ENCODE results near the gene PROX2.

The PROX2 gene

DNA sequence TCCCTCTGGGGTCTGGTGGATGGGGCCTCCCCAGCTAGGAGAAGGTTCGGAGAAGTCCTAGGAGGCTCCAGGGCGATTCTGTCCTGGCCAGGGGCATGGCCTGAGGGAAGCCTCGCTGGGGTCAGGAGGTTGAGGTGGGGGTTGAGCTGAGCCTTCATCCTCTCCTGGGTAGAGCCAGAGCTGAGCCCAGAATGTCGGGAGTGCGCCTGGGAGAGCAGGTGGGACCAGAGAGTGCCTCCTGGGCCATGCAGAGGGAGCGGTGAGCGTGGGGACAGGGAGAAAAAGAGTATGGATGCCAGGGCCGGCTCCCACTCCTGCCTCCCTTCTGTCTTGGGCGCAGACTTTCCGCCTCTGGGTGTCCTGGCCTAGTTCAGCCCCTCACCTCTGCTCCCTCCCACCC is 34.0 kb upstream of the PROX2 start:
- no peak for DNase-seq (ENCODE audit: low read depth)

DNA sequence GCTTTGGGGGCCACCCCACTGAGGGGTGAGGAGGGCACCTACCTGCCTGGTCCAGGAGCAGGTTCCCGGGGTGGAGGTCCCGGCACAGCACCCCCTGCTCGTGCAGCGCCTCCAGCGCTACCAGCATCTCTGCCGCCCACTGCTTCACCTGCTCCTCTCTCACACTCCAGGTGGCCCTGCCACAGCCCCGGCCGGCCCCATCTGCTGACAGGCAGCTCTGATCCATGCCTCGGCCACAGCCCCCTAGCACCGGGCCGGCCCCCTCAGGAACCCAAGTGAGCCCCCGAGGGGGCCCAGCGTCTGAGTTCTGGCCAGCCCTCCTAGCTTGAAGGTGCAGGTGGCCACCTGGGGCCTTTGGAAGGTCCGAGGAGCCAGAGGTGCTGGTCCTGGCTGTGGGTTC is 33.6 kb upstream of the PROX2 start:
- TF ChIP-seq, protein P1, sequence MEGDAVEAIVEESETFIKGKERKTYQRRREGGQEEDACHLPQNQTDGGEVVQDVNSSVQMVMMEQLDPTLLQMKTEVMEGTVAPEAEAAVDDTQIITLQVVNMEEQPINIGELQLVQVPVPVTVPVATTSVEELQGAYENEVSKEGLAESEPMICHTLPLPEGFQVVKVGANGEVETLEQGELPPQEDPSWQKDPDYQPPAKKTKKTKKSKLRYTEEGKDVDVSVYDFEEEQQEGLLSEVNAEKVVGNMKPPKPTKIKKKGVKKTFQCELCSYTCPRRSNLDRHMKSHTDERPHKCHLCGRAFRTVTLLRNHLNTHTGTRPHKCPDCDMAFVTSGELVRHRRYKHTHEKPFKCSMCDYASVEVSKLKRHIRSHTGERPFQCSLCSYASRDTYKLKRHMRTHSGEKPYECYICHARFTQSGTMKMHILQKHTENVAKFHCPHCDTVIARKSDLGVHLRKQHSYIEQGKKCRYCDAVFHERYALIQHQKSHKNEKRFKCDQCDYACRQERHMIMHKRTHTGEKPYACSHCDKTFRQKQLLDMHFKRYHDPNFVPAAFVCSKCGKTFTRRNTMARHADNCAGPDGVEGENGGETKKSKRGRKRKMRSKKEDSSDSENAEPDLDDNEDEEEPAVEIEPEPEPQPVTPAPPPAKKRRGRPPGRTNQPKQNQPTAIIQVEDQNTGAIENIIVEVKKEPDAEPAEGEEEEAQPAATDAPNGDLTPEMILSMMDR (conservative IDR thresholded peaks at IDR 0.05; ENCODE audit: low read depth, low read length): no peak
- no peak for DNase-seq (ENCODE audit: low read depth)

More for the DNA sequence above, 34.0 kb upstream of the PROX2 start:
- H3K4me3 ChIP-seq (ENCODE audit: low read length): no peak overlapping the region
- TF ChIP-seq, protein P1 (conservative IDR thresholded peaks at IDR 0.05; ENCODE audit: low read depth, low read length): no peak

DNA sequence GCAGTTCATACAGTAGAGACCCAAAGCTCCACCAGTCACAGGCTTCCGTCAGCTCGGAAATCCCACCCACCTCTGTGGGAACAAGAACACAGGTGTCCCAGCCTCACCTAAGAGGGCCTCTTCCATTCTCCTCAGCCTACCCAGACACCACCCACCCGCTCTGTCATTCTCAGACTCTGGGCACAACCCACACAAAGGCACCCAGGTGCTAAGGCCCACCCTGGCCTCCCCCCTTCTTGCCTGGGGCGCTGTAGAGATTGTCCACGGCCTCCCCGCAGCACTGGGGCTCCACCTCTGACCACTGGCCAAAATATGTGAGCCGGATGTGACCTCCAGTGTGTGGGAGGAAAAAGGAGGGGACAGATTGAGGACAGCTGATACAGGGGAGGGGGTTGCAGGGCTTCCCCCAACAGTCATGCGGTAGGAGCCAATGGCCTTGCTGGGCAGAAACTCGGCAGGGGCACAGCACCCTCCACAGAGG is 33.0 kb upstream of the PROX2 start:
- DNase-seq (ENCODE audit: low read depth): no peak
- TF ChIP-seq, protein P1 (conservative IDR thresholded peaks at IDR 0.05; ENCODE audit: low read depth, low read length): no peak
- no peak overlapping the region for H3K4me3 ChIP-seq (ENCODE audit: low read length)

More for the DNA sequence above, 33.6 kb upstream of the PROX2 start:
- H3K4me3 ChIP-seq (ENCODE audit: low read length): no peak overlapping the region

DNA sequence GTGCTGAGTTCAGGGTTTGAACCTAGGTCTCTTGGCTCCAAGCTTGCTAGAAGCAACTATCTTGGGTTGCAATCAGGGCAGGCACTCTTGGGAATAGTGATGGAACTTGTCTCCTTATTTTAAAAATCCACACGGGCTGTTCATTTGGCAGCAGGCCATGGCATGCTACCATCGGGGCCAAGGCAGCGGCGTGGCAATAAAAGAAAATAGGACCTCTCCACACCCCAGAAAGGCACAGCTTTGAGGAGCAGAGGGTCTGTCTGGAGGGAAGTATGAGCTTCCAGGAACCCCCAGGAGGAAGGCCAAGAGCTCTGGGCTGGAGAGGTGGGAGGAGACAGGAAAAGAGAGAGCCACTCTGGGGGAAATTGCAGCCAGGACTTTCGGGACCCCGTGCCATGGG is 31.8 kb upstream of the PROX2 start:
- DNase-seq (ENCODE audit: low read depth): no peak

DNA sequence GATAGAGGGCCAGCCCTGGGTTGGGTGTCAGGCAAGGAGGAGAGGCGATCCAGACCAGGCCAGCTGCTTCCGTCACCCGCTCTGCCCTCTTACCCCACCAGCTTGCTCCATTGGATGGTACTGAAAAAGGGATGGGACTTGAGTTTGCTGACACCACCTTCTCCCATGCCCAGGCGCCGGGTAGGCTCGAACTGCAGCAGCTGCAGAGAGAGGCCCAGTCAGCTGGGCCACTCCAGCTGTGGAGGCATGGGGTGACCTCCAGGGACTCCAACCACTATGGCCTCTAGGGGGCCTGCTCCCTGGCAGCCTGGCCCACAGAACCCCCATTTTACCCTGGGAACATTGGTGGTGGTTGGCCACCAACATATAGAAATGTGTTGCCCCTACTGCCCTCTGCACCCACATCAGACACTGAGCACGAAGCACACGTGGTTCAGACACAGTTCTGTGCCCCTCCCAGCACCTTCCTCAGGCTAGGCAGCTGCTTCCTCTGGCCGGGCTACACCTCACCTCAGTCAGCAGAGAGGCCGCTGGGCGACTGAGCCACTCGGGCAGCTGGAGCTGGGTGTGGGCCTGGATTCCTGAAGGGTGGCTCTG is 31.1 kb upstream of the PROX2 start:
- no peak for DNase-seq (ENCODE audit: low read depth)
- no peak overlapping the region for H3K4me3 ChIP-seq (ENCODE audit: low read length)
- TF ChIP-seq, protein P1 (conservative IDR thresholded peaks at IDR 0.05; ENCODE audit: low read depth, low read length): peak; percentile 41

More for the DNA sequence above, 31.8 kb upstream of the PROX2 start:
- no peak overlapping the region for H3K4me3 ChIP-seq (ENCODE audit: low read length)
- TF ChIP-seq, protein P1 (conservative IDR thresholded peaks at IDR 0.05; ENCODE audit: low read depth, low read length): no peak

DNA sequence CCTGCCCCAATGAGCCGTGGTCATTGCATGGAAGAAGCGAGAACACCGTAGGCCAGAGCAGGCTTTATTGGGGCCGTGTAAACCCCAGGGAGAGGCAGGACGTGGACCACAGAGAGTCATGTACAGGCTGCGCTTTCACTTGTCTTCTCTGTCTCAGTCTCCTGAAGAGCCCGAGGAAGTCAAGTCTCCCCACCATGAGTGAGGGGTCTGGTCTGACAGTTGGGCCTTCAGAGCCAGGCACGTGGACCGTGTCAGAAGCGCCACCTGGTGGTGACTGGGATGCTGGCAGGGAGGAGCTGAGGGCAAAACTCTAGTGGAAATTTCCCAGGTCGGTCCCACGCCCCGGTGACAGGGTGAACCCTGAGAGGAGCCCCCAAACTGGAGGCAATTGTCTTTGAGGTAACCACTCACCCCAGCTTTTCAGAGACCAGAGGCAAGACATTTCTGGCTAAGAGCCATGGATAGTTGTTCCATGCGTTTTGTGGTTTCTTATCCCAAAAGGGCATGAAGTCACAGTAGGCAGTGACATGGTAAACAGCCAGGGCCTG is 29.7 kb upstream of the PROX2 start:
- TF ChIP-seq, protein P1 (conservative IDR thresholded peaks at IDR 0.05; ENCODE audit: low read depth, low read length): peak; percentile 98
- no peak overlapping the region for H3K4me3 ChIP-seq (ENCODE audit: low read length)
- DNase-seq (ENCODE audit: low read depth): no peak

All from retinal pigment epithelial cell (primary cell).